Stimulated activated CD8-positive, alpha-beta memory T cell treated with anti-CD3 and anti-CD28 coated beads, Interleukin-15, amount 100 ng/mL, for 1 hour (primary cell): ENCODE measurements around the gene GINM1.

Source experiments
- DNase-seq: peaks from one replicate; pipeline ENCODE4 v3.0.0-alpha.2; 2020; ENCODE audit warnings: low read depth

Gene GINM1

DNA sequence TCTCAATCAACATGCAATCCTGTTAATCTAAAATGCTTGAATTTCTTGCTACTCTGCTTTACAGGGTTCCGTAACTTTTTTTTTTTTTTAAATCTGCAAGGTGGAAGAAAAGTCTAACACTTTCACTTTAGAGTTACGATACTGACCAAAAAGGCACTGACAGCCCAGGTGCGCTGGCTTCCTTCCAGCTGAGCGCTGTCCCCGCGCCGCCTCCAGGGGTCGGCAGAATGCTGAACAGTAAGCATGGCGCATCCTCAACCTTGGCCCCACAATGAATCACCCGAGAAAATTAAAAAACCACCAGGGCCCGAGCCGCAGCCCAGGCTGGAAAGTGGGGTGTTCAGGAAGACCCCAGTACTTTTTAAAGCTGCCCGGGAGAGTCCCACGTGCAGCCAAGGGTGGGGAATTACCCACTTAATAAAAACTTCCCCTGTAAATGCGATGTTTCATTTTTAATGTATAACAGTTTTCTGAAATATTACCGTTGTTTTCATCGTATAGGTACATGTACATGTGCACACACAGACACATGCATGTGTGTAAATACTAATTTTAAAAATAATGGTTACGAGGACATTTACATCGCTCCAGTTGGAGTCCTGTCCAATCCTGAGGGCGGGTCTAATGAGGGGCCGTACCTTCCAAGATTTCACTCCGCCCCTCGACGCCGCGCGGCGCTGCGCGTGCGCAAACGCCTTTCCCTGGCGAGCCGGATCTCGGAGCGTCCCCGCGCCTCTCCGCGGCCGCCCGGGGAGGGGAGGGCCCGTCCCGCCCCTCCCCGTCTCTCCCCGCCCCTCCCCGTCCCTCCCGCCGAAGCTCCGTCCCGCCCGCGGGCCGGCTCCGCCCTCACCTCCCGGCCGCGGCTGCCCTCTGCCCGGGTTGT, at the start of gene GINM1:
GINM1 (plus strand) TSS at position 849 of the 883 bp plus-strand sequence. CDS start 40 bp downstream, outside the sequence.
- DNase-seq, result peak; percentile 90

DNA sequence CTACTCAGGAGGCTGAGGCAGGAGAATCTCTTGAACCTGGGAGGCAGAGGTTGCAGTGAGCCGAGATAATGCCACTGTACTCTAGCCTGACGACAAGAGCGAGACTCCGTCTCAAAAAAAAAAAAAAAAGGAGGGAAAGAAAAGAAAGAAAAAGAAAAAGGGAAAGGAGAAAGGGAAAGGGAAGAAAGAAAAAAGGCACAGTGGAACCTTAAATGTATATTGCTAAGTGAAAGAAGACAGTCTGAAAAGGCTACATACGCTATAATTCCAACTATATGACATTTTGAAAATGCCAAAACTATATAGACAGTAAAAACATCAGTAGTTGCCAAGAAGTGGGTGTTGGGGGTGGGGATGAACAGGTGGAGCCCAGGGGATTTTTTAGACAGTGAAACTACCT, 36.5 kb upstream of the GINM1 start:
- DNase-seq, result no peak

DNA sequence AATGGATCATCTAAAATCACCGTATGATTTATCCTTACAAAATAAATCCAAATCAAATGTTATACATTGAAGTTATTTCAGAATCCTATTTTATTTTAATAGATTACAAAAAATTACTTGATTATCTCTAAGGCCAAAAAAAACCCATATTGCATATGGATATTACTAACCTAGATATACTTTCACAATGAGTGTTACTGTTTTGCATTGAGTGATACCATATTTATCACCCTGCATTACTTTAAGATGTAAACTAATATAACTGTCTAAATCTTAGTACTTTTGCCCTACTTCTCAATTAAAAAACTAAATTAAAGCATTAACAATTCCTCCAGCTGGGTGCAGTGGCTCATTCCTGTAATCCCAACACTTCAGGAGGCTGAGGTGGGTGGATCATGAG, 31.4 kb upstream of the GINM1 start:
- DNase-seq, result no peak

DNA sequence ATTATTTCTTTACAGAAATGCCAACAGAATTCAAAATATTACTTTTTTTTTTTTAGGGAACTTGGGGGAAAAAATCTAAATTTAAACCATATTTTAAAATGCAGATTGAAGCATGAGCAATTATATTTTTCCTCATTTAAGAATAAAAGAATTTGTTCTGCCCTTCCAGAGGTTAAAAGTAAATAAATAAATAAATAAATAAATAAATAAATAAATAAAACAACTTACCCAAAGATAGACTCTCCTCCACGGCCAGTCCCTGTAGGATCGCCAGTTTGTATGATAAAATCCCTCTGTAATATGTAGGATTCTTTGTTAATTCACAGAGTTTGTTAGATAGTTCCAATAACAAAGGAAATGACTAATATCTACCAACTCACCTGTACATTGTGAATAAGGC, 25.0 kb upstream of the GINM1 start:
- DNase-seq, result no peak

- DNase-seq, result no peak
Measured at GRCh38 chr6:149544646-149545257, 21.4 kb upstream of the GINM1 start.

DNA sequence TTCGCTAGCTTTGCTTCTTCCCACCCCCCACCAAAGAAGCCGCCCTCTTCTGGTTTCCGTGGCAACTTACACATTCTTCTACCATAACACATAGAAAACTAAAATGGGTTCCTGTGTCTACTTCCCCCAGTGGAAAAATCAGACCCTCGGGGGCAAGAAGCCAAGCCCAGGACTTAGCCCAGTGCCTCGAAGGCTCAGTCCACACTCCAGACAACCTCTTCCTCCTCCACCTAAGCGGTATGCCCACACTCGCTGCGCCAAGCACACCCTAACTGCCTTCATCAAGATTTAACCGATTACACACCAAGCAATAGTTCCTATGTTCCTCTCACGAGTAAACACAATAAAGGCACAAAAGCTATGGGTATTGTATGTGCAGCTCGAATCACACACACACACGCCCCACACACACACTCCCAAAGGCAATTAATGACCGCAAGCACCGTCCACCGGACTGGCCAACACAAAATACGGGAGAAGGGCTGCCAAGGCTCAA, 20.9 kb upstream of the GINM1 start:
- DNase-seq, result peak; percentile 43

DNA sequence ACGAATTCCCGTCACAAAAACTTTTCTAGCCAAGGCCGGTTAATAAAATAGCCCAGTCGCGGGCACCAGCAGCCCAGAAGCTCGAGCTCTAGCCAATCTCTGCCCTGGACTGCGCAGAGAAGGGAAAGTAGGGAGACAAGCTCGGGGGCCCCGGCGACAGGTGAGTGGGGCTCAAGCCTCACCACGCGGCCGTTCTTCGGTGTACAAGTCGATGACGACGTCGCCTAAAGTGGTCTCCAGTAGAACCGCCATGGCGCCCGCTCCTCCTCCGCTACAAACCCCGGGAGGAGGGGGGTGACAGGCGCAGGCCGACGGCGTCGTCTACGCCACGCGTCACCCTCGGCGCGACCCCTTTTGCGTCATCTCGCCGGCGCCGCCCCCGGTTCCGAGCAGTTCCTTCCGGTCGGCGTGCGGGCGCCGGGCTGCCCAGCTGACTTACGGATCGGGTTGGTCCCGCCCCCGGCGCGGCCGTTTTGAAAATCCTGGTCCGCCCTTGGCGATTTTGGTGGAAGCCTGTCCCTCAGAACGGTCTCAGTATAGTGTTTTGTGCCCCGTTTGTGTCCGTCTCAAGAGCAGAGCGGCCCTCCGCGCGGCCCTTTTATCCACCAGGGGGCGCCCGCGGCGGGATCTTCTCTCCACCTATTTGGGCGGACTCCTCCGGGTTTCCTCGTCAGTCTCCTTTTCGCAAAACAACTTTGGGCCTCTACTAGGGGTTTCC, 20.3 kb upstream of the GINM1 start, which contains the start of gene PPIL4:
PPIL4 (minus strand) TSS at position 290 of the 718 bp plus-strand sequence; CDS start at position 252, 38 bp downstream.
- peak; percentile 91 for DNase-seq

DNA sequence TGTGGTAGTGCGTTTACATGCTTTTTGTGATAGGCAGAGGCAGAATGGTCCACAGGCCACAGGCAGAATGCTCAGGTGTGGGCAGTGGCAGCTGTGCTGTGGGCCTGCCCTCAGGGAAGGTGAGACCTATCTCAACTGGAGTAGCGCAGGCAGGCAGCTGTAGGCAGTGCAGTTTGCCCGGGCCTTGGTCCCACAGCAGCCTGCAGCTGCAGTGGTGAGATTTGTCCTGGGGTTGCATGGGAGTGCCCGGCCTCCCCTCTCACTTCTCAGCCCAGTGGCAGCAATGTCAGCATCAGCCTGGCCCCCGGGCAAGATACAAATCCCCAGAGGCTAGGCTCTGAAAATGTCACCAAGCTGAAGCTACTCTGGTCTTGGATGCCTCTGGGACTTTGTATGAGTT, 14.3 kb upstream of the GINM1 start:
- DNase-seq, result no peak

- no peak for DNase-seq
Measured at GRCh38 chr6:149558029-149558428, 8.1 kb upstream of the GINM1 start.

DNA sequence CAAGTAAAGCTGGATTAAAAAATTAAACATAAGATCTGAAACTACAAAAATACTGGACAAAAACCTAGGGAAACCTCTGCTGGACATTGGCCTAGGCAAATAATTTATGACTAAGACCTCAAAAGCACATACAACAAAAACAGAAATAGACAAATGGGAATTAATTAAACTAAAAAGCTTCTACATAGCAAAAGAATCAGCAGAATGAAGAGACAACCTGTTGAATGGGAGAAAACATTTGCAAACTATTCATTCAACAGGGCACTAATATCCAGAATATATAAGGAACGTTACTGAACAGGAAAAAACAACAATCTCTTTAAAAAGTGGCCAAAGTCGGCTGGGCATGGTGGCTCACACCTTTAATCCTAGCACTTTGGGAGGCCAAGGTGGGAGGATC, 6.8 kb upstream of the GINM1 start:
- no peak for DNase-seq

GRCh38 chr6:149560736-149561135, 5.4 kb upstream of the GINM1 start:
- no peak for DNase-seq

DNA sequence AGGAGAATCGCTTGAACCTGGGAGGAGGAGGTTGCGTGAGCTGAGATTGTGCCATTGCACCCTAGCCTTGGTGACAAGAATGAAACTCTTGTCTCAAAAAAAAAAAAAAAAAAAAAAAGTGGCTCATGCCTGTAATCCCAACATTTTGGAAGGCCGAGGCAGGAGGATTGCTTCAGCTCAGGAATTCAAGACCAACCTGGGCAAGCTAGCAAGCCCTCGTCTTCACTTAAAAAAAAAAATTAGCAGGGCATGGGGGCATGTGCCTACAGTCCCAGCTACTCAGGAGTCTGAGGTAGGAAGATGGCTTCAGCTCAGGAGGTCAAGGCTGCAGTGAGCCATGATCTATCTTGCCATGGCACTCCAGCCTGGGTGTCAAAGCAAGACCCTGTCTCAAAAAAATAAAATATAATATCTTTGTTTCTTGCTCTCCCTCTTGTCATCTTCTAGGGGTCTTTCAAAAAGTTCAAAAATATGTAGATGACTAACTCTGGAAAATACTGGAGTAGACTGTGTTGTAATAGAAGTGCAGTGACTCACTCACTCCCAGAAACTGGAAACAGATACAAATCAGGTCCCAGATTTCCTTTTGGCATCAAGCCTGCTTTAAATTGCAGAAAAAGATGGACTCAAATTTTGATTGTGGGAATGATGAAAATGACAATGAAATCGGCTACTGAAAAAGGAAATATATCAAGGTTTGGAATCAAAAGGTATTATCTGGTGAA, 2.8 kb upstream of the GINM1 start:
- no peak for DNase-seq

DNA sequence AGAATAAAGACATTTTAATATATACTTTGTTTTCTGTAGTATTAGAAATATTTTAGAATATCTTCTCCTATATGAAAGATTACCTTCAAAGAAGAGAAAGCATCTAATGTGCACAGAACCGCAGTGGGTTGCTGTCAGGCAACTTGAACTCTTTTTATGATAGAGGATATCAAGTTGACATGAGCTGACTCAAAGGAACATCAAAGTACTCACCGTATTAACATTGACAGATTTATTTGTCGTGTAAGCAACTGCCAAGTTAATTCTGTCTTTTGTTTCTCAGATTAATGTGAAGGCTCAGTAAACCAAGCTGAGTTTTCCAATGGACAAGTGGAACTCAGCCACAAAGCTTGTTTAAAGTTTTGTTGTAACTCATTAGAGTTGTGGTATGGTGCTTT, 2.2 kb upstream of the GINM1 start:
- DNase-seq, result no peak

- peak; percentile 16 for DNase-seq
Measured at GRCh38 chr6:149566410-149567193, 427 bp downstream of the GINM1 start.

- DNase-seq, result no peak
Measured at GRCh38 chr6:149567194-149567586, 1.0 kb downstream of the GINM1 start.

GRCh38 chr6:149567945-149568585, 1.9 kb downstream of the GINM1 start:
- DNase-seq, result no peak

DNA sequence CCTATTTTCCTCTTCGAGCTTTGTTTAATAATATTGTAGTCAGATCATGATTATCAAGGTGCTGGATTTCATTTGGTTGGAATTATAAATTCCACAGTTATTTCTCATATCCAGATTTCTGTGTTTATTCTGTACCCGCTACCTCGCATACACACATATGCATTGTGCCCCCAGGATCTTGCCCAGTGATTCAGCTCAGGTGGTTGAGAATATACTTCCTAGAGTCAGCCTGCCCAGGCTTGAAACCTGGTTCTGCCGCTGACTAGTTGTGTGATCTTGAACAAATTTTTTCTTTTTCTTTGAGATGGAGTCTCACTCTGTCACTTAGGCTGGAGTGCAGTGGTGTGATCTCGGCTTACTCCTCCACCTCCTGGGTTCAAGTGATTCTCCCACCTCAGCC, 14.7 kb downstream of the GINM1 start:
- DNase-seq, result no peak

- no peak for DNase-seq
Measured at GRCh38 chr6:149581349-149581748, 15.2 kb downstream of the GINM1 start.

- DNase-seq, result no peak
Measured at GRCh38 chr6:149586149-149586548, 20.0 kb downstream of the GINM1 start.

- no peak for DNase-seq
Measured at GRCh38 chr6:149592983-149593382, 26.8 kb downstream of the GINM1 start.

GRCh38 chr6:149593408-149593807, 27.2 kb downstream of the GINM1 start:
- DNase-seq, result no peak
